ENCODE data around the gene SERPINB5. TPM values are rescaled to one million over a fixed set of nuclear protein-coding genes. Genes with fewer than 3 reads are reported as not detected.

The SERPINB5 gene
- total and polyA plus RNA-seq, 3 donors from 2014 or later = 1.7 to 15.6 (median 8.1) TPM

- 49 to 65% methylated on average over 5 of the region's 5 CpGs for WGBS, 2 donors
- Histone ChIP-seq H3K27ac (no peak overlapping the region), H3K27me3 (no peaks in the 10 kb centered on the region), H3K36me3 (ENCODE audit: low read depth, missing control alignments) (no peaks in the 10 kb centered on the region), H3K4me1 (no peaks in the 10 kb centered on the region), H3K4me3 (no peak overlapping the region), H3K9me3 (no peaks in the 10 kb centered on the region)
- intact Hi-C loops (cut with DNase I; ENCODE audit: low total_unique reads) = no loop called here
- TF ChIP-seq CTCF (IDR thresholded peaks at IDR 0.05) (no peak), POLR2A (IDR thresholded peaks at IDR 0.05) (no peak)
- DNase-seq = no peak
Measured at GRCh38 chr18:63472380-63472779, 4.4 kb upstream of the SERPINB5 start.

- H3K36me3 ChIP-seq (ENCODE audit: low read depth, missing control alignments) = no peaks in the 10 kb centered on the region
- no peak overlapping the region for H3K27ac ChIP-seq
- no peaks in the 10 kb centered on the region for H3K4me1 ChIP-seq
- no peak for TF ChIP-seq CTCF (IDR thresholded peaks at IDR 0.05)
- TF ChIP-seq POLR2A (IDR thresholded peaks at IDR 0.05) = no peak
- DNase-seq = no peak
- no peaks in the 10 kb centered on the region for H3K9me3 ChIP-seq
- intact Hi-C loops (cut with DNase I; ENCODE audit: low total_unique reads) = no loop called here
- H3K4me3 ChIP-seq = peak overlapping the region in 1 of 2 donors; percentile 18
- no peaks in the 10 kb centered on the region for H3K27me3 ChIP-seq
- 62 to 77% methylated on average over 7 of the region's 7 CpGs for WGBS, 2 donors
Measured at GRCh38 chr18:63477200-63477599, 442 bp downstream of the SERPINB5 start.

GRCh38 chr18:63477968-63478367 lies 1.2 kb downstream of the SERPINB5 start:
- no peak for DNase-seq
- no peaks in the 10 kb centered on the region for H3K9me3 ChIP-seq
- TF ChIP-seq POLR2A (IDR thresholded peaks at IDR 0.05) = no peak
- no peak for TF ChIP-seq CTCF (IDR thresholded peaks at IDR 0.05)
- H3K4me3 ChIP-seq = no peak overlapping the region
- 78 to 84% methylated on average over 6 of the region's 6 CpGs for WGBS, 2 donors
- intact Hi-C loops (cut with DNase I; ENCODE audit: low total_unique reads) = no loop called here
- no peaks in the 10 kb centered on the region for H3K27me3 ChIP-seq
- no peak overlapping the region for H3K27ac ChIP-seq
- H3K4me1 ChIP-seq = no peaks in the 10 kb centered on the region
- no peaks in the 10 kb centered on the region for H3K36me3 ChIP-seq (ENCODE audit: low read depth, missing control alignments)

GRCh38 chr18:63479826-63480225 lies 3.1 kb downstream of the SERPINB5 start:
- Histone ChIP-seq H3K4me3 (no peak overlapping the region), H3K27ac (no peak overlapping the region), H3K36me3 (ENCODE audit: low read depth, missing control alignments) (no peaks in the 10 kb centered on the region), H3K9me3 (no peaks in the 10 kb centered on the region), H3K4me1 (no peaks in the 10 kb centered on the region), H3K27me3 (no peaks in the 10 kb centered on the region)
- DNase-seq = no peak
- WGBS, 2 donors = 80 to 91% methylated on average over 5 of the region's 5 CpGs
- intact Hi-C loops (cut with DNase I; ENCODE audit: low total_unique reads) = no loop called here
- no peak for TF ChIP-seq CTCF (IDR thresholded peaks at IDR 0.05)
- no peak for TF ChIP-seq POLR2A (IDR thresholded peaks at IDR 0.05)

- Histone ChIP-seq H3K36me3 (ENCODE audit: low read depth, missing control alignments) (no peaks in the 10 kb centered on the region), H3K9me3 (no peaks in the 10 kb centered on the region), H3K27ac (no peak overlapping the region), H3K4me3 (no peak overlapping the region), H3K4me1 (no peaks in the 10 kb centered on the region), H3K27me3 (no peaks in the 10 kb centered on the region)
- DNase-seq = no peak
- intact Hi-C loops (cut with DNase I; ENCODE audit: low total_unique reads) = no loop called here
- 81 to 95% methylated on average over 1 of the region's 1 CpG for WGBS, 2 donors
- TF ChIP-seq CTCF (IDR thresholded peaks at IDR 0.05) = no peak
Measured at GRCh38 chr18:63480476-63480875, 3.7 kb downstream of the SERPINB5 start.

All from testis (tissue), 3 donors.